ENCODE measurements around the gene LRIG2. TPM values are rescaled to one million over a fixed set of nuclear protein-coding genes. Genes with fewer than 3 reads are reported as not detected.

LRIG2 gene
- total and polyA plus RNA-seq, 2 donors (not counting 3 experiments of a cell fraction or from before 2014, with no cell fraction given) = 8.4 to 20.1 TPM

DNA sequence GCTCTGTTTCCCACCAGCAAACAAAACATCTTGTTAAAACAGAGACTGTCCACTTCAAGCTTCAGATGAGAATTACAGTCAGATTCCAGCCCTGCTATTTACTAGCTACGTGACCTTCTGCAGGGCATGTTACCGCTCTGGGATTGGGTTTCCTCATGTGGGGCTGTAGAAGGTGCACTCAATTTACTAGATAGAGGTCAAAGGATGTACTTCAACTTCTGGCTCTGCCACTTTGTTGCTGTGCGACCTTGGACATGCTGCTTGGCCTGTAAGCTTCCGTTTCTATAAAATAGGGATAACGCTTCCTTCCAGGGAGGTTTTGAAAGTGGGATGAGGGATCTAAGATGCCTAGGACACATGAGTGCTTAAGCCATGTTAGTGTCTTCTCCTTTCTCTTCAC lies 46.0 kb upstream of the LRIG2 start:
- Histone ChIP-seq H3K27me3 (ENCODE audit: control insufficient read depth in 2 of 2, insufficient read depth in 2 of 2, low read length in 2 of 2) (no peaks in the 10 kb centered on the region), H3K27ac (ENCODE audit: insufficient read depth, low read depth, low read length) (no peak overlapping the region), H3K4me3 (replicated peaks in 1 of 3; ENCODE audit: insufficient read depth in 1 of 3, low read depth in 1 of 3, low read length in 3 of 3) (no peak overlapping the region), H3K4me2 (ENCODE audit: insufficient read depth, low read length) (no peak overlapping the region), H4K20me1 (replicated peaks; ENCODE audit: control insufficient read depth, extremely low read depth, insufficient read depth, low read length) (no peaks in the 10 kb centered on the region), H3K36me3 (ENCODE audit: control insufficient read depth in 2 of 2, extremely low read depth in 1 of 2, insufficient read depth in 2 of 2, low read length in 2 of 2) (no peaks in the 10 kb centered on the region), H3K79me2 (ENCODE audit: control insufficient read depth, insufficient read depth, low read length) (no peaks in the 10 kb centered on the region), H2AFZ (ENCODE audit: low read depth, low read length) (no peak overlapping the region), H3K4me1 (ENCODE audit: control insufficient read depth, extremely low read depth, insufficient read depth, low read length) (peaks cover 10% of the 10 kb centered on the region), H3K9ac (replicated peaks; ENCODE audit: extremely low read depth, insufficient read depth, low read length) (no peak overlapping the region), H3K9me1 (replicated peaks; ENCODE audit: control insufficient read depth, extremely low read depth, insufficient read depth, low read length) (no peaks in the 10 kb centered on the region), H3K9me3 (replicated peaks; ENCODE audit: control insufficient read depth, insufficient read depth, low read length) (no peaks in the 10 kb centered on the region)
- TF ChIP-seq FOS (IDR thresholded peaks at IDR 0.05; ENCODE audit: borderline replicate concordance, insufficient read depth, low read length) = no peak
- TF ChIP-seq POLR2A (IDR thresholded peaks at IDR 0.05; ENCODE audit: low read depth, low read length) = no peak
- TF ChIP-seq, protein P1, sequence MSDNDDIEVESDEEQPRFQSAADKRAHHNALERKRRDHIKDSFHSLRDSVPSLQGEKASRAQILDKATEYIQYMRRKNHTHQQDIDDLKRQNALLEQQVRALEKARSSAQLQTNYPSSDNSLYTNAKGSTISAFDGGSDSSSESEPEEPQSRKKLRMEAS (IDR thresholded peaks at IDR 0.05; ENCODE audit: insufficient read depth, insufficient read length) = no peak
- TF ChIP-seq EZH2 (IDR thresholded peaks at IDR 0.05; ENCODE audit: borderline replicate concordance, low read depth, low read length, severe bottlenecking) = no peak
- TF ChIP-seq POLR2AphosphoS5 (IDR thresholded peaks at IDR 0.05; ENCODE audit: insufficient read depth, low read depth, low read length) = no peak
- TF ChIP-seq, protein P2, sequence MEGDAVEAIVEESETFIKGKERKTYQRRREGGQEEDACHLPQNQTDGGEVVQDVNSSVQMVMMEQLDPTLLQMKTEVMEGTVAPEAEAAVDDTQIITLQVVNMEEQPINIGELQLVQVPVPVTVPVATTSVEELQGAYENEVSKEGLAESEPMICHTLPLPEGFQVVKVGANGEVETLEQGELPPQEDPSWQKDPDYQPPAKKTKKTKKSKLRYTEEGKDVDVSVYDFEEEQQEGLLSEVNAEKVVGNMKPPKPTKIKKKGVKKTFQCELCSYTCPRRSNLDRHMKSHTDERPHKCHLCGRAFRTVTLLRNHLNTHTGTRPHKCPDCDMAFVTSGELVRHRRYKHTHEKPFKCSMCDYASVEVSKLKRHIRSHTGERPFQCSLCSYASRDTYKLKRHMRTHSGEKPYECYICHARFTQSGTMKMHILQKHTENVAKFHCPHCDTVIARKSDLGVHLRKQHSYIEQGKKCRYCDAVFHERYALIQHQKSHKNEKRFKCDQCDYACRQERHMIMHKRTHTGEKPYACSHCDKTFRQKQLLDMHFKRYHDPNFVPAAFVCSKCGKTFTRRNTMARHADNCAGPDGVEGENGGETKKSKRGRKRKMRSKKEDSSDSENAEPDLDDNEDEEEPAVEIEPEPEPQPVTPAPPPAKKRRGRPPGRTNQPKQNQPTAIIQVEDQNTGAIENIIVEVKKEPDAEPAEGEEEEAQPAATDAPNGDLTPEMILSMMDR (IDR thresholded peaks at IDR 0.05; ENCODE audit: extremely low read depth in 1 of 2, insufficient read depth in 1 of 2, low read depth in 1 of 2, low read length in 2 of 2) = no peak
- TF ChIP-seq MYC (IDR thresholded peaks at IDR 0.05; ENCODE audit: low read depth, low read length) = no peak
- no peak for TF ChIP-seq GATA2 (IDR thresholded peaks at IDR 0.05; ENCODE audit: insufficient read depth, insufficient read length, low read depth, low read length)
- no peak for FAIRE-seq
- dilution Hi-C loops (cut with MboI; ENCODE audit: extremely low pct_ligation_motif_present, low sequenced_read_pairs) (no loop called here), intact Hi-C loops (cut with micrococcal nuclease) (no loop called here)
- ChIA-PET CTCF (interaction anchor here (1.1 to 2.5 kb wide), 2 partner anchors 16 to 44 kb away, joined by 3 to 9 read pairs; no protein-coding TSS in a partner anchor), POLR2A (no interaction called here)
- DNase-seq (ENCODE audit: low read depth, low spot score) = no peak
- BruUV-seq (replicated peaks) = no TSS peak
